GM18909 (cell line): ENCODE data around the gene NNMT.

ENCODE experiments used
- ATAC-seq: cut with Tn5 transposase; IDR thresholded peaks from one replicate; pipeline ENCODE4 v1.9.1; 2021; ENCODE audit warnings: mild to moderate bottlenecking; ENCODE audit not compliant: unreplicated experiment, poor library complexity

The NNMT gene

DNA sequence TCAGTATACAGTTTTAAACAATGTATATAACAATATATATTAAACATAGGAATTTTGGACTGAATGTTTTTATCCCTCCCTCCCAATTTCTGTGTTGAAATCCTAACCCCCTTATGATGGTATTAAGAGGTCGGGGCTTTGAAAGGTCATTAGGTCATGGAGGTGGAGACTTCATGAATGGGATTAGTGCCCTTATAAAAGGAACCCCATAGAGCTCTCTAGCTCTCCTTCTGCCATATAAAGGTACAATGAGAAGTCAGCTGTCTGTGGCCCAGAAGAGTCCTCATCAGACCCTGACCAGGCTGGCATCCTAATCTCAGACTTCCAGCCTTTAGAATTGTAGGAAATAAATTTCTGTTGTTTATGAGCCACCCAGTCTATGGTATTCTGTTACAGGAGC lies 6.5 kb downstream of the NNMT start:
- ATAC-seq = no peak

DNA sequence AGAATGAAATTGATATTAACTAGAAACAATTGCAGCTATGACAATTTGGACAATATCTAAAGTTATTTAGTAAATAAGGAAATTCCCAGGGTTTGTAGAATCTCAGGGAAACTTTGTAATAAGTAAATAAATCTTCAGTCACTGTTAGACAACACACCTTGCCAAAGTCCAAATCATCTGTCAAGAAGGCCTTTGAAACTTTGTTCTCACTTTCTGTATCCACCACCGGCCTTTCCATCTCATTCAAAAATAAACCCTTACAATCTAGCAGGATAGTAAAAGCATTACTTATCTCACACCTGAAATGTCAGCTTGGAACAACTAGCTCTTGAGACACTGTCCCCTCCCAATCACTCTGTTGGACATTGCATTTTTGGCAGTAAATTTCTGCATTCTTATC lies 7.9 kb downstream of the NNMT start:
- ATAC-seq = no peak

DNA sequence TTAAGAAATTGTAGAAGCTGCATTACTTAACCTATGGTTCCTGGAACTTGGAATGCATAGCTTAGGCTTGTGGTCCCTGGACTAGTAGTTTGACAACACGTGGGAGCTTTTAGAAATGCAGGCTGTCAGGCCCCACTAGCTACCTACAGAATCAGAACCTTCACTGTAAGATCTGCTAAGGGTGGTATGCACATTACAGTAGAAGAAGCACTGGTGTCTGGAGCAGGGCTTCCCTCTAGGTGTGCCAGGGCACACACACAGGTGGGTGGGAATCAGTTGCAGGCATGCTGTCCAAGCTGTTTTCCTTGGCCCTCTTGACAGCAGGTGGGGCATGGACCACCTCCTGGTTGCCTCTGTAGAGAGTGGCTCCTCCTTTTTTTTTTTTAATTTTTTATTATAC lies 8.8 kb downstream of the NNMT start:
- no peak for ATAC-seq

DNA sequence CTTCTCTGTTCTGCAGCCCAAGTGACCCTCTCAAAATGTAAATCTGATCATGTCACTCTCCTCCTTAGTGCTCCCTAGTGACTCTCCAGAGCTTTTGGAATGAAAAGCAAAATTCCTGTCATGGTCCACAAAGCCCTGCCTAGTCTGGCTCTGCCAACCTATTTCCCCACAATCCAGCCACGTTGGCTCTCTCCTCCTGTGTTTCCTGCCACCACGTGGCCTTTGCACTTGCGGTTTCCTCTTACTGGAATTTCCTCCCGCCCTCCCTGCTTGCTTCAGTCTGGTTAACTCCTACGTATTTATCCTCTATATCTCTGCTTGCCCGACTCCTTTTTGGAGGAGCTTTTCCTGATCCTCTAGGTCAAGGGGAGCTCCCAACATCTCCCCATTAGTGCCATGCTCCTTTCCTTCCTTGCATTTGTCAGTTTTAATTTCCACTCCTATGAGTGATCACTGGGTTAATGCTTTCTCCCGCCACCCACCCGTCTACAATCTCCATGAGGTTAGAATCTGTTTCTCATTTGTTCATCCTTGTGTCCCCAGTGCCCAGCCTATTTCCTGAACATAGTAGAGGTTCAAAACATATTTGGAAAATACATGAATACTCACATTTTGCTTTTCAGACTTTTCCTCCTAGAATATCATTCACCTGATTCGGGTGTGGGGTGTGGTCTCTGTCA lies 11.5 kb downstream of the NNMT start:
- no peak for ATAC-seq

DNA sequence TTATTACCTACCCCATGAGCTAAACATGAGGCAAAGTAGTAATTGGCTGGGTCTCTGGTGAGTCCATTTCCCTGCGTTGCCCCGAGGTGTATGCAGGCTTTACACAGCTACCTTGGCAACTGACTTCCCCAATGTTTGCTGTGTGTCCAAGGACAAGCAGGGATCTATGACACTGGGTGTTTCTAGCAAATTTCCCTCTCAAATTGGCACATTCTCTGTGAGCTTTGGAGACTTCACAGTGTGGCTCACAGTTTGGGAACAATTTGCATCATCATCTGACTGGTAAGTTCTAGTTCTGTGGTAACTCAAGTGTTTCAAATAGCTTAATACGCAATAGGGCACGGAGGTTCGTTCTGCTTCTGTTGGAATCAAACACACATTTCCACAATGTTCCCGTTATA lies 12.5 kb downstream of the NNMT start:
- ATAC-seq = no peak

DNA sequence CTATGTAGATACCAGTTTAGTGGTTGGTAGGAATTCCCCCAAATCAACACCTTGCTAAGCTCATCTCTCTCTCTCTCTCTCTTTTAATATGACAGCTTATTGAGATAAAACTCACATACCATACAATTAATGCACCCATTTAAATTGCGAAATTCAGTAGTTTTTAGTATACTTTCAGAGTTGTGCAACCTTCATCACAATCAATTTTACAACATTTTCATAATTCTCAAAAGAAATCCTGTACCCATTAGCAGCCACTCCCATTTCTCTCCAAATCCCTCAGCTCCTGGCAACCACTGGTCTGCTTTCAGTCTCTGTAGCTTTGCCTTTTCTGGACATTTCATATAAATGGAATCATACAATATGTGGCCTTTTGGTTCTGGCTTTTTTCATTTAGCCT lies 13.3 kb downstream of the NNMT start:
- ATAC-seq = no peak

DNA sequence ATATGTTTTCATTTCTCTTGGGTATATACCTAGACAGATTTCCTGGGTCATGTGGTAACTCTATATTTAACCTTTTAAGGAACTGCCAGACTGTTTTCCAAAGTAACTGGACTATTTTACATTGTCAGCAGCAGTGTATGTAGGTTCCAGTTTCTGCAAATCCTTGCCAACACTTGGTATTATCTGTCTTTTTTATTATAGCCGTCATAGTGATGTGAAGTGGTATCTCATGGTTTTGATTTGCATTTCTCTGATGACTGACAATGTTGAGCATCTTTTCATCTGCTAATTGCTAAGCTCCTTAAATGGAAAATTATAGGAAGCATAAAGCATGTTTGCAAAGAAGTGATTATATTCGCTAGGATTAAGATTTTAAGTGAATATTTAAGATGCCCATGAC lies 13.9 kb downstream of the NNMT start:
- ATAC-seq = no peak

DNA sequence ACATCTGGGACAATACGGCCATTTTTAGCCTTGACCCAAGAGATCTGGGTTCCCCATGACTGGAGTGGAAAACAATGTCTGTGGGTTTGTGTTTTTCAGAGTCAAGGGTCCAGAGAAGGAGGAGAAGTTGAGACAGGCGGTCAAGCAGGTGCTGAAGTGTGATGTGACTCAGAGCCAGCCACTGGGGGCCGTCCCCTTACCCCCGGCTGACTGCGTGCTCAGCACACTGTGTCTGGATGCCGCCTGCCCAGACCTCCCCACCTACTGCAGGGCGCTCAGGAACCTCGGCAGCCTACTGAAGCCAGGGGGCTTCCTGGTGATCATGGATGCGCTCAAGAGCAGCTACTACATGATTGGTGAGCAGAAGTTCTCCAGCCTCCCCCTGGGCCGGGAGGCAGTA lies 15.7 kb downstream of the NNMT start:
- no peak for ATAC-seq

DNA sequence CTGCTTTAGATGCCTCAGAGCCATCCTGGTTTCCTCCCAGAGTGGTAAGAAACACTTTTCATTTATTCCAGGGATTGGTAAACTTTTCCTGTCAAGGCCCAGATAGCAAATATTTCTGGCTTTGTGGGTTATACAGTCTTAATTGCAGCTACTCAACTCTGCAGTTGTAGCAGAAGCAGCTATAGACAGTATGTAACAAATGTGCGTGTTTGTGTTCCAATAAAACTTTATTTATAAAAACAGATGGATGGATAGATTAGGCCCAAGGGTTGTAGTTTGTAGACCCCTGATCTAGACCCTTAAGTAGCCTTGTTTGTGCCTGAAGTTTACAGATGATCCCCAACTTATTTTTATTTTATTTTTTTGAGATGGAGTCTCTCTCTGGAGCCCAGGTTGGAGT lies 17.9 kb downstream of the NNMT start:
- ATAC-seq = no peak

DNA sequence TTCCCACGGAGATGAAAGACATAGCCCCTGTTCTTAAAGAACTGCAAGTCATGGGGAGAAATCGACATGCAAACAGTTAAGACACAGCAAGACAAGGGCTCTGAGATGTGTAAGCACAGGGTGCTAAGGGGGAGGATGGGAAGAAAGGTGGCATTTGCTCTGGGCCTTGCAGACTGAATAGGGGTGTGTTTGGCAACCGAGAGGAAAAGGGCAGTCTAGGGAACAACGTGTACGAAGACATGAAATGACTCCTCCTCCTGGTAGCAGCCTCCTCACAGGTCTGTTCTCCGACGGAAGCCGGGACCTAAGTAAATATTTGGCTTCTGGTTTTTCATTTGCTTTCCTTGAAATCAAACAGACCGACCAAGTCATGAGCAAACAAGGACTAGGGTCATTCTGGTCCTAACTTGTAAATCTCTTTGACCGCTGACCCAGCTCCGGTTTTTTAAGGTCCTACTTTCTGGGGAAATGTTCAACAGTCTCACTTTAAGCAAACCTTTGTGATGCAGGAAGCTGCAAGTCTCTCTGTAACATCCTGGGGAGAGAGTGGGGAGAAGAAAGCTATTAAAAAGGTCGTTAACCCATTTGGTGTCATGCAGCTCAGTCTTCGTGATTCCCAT lies 19.7 kb downstream of the NNMT start:
- no peak for ATAC-seq

DNA sequence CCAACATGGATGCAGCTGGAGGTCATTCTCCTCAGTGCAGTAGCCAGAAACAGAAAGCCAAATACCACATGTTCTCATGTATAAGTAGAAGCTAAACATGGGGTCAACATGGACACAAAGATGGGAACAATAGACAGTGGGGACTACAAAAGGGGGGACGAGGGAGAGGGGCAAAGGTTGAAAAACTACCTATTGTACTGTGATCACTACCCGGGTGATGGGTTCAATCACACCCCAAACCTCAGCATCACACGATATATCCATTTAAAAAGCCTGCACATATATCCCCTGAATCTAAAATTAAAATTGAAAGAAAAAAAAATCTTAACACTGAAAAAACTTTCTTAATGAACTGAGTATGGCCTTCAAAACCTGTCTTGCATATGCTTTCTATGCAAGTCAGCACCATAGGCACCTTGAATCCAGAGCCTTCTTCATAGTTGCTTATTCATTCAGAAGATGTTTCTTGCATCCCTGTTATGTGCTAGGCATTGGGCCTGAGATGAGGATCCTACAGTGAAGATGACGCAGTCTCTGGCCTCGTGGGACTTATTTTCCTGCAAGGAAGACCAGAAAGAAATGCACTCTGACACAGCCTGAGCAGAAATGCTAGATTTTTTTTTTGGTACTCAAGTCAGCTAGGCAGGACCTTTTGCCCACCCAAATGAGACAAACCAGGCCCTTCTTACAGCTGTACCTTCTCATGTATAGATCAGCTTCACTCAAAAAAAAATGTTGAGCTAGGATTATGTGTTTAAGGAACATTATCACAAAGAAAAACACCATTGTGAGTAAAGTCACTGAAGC lies 21.0 kb downstream of the NNMT start:
- no peak for ATAC-seq

DNA sequence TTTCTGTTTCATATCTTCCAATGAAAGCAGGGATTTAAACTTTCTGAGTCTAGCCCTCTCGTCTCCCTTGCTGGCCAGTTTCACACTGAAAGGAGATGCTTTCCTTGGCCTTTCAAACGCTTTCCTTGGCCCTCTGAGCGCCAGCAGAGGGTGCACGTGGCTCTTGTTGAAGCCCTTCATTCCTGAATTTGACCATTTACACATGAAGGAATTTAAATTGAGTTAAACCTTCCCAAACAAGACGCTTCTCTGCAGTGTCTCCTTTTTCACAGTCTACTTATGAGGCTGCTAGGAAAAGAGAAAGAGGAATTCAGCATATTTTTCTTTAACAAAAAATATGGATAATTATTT lies 21.6 kb downstream of the NNMT start:
- no peak for ATAC-seq

DNA sequence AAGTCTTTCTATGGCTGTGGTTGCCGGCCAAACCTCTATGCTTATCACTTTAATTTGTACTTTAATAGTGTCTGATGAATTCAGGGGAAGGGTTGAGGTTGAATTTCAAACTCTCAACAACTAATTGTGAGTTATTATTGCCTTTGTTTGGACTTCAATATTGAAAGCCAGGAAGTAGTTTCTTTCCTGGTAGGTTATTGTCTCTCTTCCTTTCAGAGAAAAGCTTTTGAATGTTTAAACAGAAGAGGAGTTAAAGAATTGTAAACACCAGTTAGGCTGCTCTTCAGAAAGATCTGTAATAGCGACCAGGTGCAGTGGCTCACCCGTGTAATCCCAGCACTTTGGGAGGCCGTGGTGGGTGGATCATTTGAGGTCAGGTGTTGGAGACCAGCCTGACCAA lies 22.2 kb downstream of the NNMT start:
- no peak for ATAC-seq

DNA sequence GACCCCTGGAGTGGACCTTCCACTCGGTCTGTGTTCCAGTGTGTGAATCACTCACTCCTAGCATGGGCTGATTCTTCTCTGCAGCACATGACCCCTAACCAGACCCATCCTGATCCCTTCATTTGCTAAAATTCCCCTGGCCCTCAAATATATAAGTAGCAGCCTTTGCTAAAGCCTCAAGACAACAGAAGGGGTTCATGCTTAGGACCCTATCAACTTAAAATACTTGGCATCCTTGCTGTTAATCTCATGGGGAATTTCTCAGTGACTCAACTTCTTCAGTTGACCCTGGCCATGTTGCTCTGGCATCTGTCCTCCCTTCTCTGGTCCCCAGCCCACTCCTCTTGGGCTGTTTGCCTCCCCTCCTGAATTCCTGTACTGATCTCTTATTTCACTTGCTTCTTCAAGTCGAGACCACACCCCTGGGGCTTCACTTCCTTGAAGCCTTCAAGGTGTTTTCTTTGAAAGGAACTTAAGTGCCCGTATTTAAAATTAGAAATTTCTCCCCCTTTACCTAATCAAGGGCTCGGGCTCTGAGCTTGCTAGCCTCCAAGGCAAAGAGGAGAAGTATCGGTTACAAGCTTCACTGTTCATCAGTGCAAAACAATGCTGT lies 23.6 kb downstream of the NNMT start:
- ATAC-seq = no peak

DNA sequence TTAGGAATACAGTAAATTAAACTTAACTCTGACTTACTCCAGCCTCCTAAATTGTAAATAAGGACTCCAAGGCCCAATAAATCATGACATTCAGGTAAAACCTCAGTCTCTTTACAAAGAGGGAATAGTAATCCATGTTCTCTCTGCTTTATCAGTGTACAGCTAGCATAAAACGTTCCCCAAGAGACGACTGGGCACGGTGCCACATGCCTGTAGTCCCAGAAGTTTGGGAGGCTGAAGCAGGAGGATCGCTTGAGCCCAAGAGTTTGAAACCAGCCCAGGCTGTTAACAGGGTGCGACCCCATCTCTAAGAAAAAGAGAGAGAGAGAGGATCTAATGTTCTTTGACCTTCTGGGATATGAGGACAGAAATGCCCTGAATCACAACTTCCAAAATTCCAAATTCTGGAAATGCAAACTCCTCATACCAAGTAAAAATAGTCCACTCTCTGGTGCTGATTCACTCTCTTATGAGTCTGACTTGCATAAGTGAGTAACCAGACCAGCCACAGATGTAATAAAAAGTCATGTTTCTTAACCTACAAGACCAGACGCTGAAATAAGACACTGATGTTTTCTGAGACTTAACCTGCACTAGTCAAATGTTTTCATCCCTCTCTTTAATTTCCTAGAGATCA lies 25.5 kb downstream of the NNMT start:
- no peak for ATAC-seq

DNA sequence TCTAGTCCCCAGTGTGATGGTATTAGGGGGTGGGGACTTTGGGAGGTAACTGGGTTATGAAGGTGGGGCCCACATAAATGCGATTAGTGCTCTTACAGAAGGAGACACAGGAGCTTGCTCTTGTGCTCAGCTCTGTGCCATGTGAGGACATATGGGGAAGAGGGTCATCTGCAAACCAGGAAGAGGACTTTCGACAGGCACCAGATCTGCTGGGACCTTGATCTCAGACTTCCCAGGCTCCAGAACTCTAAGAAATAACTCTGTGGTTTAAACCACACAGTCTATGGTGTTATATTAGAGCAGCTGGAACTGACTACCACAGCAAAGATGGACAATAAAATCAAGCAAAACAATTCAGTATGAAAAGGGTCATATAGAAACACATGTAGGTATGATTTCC lies 26.7 kb downstream of the NNMT start:
- no peak for ATAC-seq

DNA sequence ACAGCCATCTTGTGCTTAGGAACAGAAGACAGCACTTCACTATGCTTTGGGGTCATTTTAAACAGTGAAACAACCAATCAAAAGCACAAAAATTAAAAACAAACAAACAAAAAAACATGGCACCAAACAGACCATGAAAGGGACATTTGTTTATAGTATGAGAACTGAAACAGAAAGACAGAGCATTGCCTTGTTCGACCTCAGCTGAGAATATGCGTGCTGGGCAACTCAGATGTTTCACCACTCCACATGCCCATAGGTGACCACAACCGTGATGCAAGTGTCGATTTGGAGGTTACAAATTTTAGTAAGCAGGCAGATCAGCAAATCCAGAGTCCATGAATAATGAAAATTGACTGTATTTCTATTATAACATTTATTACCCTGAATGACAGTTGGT lies 30.0 kb downstream of the NNMT start:
- ATAC-seq = no peak

DNA sequence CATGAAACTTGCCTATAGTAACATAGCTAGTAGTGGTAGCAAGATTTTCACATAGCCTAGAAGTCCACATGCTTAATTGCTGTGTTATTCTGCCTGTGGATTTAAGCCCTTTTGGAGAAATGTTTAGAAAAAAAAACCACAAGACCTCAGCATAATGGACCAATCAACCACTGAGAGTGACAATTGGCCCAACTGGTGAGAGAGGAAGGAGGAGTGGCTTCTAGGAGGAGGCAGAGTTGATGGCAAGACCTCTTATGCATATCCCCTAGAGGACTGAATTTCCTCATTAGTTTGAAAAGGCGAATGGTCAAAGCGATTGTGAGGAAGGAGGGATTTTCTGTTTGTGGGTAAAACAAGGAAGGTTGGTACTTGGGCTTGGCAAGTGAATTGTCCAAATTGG lies 30.6 kb downstream of the NNMT start:
- no peak for ATAC-seq

DNA sequence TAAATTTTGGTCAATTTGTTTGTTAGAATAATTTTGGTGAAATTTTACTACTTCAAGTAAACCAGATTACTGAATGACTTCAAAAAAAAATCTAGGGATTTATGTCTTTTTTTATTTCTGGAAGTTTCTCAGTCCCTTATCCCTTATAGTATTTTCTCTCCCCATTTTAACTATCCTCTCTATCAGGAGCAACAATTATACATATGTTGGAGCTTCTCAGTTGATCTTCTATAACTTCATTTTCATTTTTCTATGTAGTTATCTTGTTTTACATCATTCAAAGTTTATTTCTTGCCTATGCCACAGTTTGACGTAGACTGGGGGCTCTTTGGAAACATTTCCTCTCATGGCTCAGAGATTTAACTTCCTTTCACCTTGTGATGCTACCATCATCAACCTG lies 34.2 kb downstream of the NNMT start:
- no peak for ATAC-seq

DNA sequence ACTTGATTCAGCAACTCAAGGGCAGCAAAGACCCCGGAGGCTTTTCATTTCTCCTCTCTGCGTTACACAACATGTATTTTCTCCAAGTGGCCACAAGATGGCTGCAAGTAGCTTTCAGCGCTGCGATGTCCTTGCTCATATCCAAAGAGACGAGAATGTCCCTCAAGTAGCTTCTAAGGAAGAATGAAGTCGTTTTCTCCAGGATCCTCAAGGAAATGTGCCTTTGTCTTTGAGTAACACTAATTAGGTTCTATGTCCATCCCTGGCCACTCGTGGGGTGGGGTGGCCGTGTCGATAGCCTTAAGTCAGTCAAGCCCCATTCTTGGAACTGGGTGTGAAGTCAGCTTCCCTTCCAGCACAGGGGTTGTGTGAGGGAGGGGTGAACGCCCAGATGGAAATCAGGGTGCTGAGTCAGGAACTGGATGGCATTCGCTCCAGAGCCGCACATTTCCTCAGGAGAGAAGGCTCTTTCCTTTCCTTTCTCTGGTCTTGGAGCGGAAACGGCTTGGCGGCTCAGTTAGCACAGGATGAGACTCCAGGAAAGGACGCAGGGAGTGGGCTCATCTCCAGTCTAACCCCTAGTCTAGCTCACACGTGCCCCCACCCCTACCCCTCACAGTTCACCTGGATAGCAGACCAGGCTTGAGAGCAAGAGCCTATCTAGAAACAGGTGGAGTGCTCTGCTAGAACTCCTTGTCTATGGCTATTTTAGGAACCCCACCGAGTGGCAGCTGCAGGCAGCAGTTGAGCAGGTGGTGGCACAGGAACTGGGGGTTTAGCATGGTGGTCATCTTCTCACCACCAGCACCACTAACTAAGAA lies 44.3 kb downstream of the NNMT start:
- no peak for ATAC-seq
